Heart left ventricle (tissue), 13 donors: ENCODE data around the gene LGALS9.

Experiments used
- POLR2A ChIP-seq, 2 donors: fragments of 450-650 bp; IDR thresholded peaks; one replicate each; pipeline ENCODE4 v1.6.1; 2017; ENCODE audit warnings: antibody characterized with exemption in 2 of 2, mild to moderate bottlenecking in 2 of 2, moderate library complexity in 2 of 2
- TF ChIP-seq, protein P1 (sequence below), 12 donors: fragments of 200-600 bp; sonication (generic) in 4 of 12; IDR thresholded peaks; one replicate each; pipeline versions ENCODE4 v1.5.0 to v1.8.0; 2018 to 2022; ENCODE audit warnings: antibody characterized with exemption in 12 of 12, mild to moderate bottlenecking in 5 of 12
- donor health status: ischemic (EF 13 %, LVEDD 7.1; RV severe dilation, severe dysfunction).
- donor health status: DM: no; HTN: yes; CAD: no.
- donor health status: DM: no; HTN: no; CAD: no.
- donor health status: ischemic (EF 25% LVEDD 6.9; RV normal size, moderate dysfunction).
- donor health status: ischemic (EF 25% LVEDD 5.7; RV mildly dilated, moderate dysfunction).
- donor health status: ischemic (EF 35%, LVEDD 5.7; RV mildly dilated, moderate dysfunction).
- donor health status: nonischemic (EF 11% LVEDD 7.7; RV severe dilation, severe dysfunction).
- donor health status: DM: yes; HTN: yes; CAD: no.
- donor health status: PGD.
- donor health status: ischemic (EF 29% LVEDD 5.4; RV normal size, mild dysfunction).
- donor health status: nonischemic (EF 23%, LVEDD 6.1; RV moderate dilation, normal function).

DNA sequence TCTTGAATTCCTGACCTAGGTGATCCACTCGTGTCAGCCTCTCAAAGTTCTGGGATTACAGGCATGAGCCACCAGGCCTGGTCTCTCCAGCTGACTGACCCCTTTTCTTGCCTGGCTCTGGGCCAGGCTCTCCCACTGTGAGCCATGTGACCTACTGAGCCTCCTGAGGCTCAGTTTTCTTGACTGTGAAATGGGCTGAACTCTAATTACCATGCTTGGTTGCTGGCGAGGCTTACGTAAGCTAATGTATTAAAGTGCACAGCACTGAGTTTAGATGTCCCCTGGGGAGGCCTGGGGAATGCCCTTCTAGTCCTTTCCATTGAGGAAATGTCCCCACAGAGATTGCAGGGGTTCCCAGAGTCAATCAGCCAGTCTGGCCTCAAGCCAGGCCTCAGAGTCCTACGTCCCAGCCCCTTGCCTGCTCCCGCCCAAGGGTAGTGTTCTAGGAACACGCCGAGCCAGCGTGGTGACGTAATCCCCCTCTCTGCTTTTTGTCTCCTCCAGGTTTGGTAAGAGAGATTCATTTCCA lies 45.8 kb upstream of the LGALS9 start:
- TF ChIP-seq POLR2A (IDR thresholded peaks at IDR 0.05), result no peak
- TF ChIP-seq, protein P1, sequence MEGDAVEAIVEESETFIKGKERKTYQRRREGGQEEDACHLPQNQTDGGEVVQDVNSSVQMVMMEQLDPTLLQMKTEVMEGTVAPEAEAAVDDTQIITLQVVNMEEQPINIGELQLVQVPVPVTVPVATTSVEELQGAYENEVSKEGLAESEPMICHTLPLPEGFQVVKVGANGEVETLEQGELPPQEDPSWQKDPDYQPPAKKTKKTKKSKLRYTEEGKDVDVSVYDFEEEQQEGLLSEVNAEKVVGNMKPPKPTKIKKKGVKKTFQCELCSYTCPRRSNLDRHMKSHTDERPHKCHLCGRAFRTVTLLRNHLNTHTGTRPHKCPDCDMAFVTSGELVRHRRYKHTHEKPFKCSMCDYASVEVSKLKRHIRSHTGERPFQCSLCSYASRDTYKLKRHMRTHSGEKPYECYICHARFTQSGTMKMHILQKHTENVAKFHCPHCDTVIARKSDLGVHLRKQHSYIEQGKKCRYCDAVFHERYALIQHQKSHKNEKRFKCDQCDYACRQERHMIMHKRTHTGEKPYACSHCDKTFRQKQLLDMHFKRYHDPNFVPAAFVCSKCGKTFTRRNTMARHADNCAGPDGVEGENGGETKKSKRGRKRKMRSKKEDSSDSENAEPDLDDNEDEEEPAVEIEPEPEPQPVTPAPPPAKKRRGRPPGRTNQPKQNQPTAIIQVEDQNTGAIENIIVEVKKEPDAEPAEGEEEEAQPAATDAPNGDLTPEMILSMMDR (IDR thresholded peaks at IDR 0.05), result no peak
